Measurements from ENCODE around the gene TNNT3. TPM values are rescaled to one million over a fixed set of nuclear protein-coding genes. Genes with fewer than 3 reads are reported as not detected.

Gene TNNT3
- total RNA-seq, 1 experiment from 2014 or later, result 0.71 TPM

DNA sequence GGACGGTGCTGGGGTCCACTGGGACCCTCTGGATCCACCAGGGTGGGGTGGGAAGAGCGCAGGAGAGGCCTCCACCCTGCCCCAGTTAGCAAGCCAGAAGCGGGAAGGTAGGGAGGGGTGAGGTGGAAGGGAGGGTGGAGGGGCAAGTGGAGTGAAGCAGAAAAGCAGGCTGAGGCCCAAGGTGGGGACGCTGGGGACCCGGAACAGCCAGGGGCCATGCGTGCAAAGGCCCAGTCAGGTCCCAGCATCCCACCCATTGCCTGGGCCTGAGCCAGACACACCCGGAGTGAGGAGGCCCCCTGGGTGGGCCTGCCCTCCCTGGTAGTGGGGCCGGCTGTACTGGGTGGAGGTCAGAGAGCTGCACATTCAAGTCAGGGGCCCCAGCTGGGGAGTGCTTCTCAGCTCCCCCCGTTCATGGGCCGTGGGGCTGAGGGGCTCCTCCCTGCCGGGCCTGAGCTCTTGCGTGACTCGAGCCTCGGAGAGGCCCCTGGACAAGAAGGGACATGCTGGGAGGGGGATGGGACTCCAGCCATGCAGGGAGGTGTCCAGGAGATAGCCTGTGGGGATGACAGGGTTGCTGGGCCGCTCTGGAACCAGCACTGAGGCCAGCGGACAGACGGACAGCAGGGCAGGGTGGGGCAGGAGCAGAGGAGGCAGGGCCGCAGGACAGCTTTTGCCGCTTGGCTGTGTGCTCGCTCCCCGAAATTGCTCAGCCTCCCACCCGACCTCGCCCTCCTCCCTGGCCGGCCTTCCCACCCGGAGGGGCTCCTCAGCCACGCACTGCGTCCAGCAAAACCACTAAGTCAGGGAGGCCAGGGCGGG, 7.7 kb downstream of the TNNT3 start:
- POLR2A ChIA-PET, result no interaction called here
- H2AFZ ChIP-seq (ENCODE audit: low read depth, low read length, poor library complexity, severe bottlenecking), result no peak overlapping the region
- TF ChIP-seq, protein P1, sequence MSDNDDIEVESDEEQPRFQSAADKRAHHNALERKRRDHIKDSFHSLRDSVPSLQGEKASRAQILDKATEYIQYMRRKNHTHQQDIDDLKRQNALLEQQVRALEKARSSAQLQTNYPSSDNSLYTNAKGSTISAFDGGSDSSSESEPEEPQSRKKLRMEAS (IDR thresholded peaks at IDR 0.05), result no peak
- TF ChIP-seq CBX3 (IDR thresholded peaks at IDR 0.05; ENCODE audit: low read depth), result no peak
- TF ChIP-seq, protein P2, sequence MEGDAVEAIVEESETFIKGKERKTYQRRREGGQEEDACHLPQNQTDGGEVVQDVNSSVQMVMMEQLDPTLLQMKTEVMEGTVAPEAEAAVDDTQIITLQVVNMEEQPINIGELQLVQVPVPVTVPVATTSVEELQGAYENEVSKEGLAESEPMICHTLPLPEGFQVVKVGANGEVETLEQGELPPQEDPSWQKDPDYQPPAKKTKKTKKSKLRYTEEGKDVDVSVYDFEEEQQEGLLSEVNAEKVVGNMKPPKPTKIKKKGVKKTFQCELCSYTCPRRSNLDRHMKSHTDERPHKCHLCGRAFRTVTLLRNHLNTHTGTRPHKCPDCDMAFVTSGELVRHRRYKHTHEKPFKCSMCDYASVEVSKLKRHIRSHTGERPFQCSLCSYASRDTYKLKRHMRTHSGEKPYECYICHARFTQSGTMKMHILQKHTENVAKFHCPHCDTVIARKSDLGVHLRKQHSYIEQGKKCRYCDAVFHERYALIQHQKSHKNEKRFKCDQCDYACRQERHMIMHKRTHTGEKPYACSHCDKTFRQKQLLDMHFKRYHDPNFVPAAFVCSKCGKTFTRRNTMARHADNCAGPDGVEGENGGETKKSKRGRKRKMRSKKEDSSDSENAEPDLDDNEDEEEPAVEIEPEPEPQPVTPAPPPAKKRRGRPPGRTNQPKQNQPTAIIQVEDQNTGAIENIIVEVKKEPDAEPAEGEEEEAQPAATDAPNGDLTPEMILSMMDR (IDR thresholded peaks at IDR 0.05 in 2 of 3, conservative IDR thresholded peaks at IDR 0.05 in 1 of 3; ENCODE audit: borderline replicate concordance in 1 of 3, insufficient read depth in 1 of 3, low read depth in 2 of 3, low read length in 2 of 3), result no peak
- TF ChIP-seq, protein P3, sequence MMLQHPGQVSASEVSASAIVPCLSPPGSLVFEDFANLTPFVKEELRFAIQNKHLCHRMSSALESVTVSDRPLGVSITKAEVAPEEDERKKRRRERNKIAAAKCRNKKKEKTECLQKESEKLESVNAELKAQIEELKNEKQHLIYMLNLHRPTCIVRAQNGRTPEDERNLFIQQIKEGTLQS (IDR thresholded peaks at IDR 0.05), result no peak
- no peak for TF ChIP-seq ZFX (IDR thresholded peaks at IDR 0.05)
- TF ChIP-seq, protein P4, sequence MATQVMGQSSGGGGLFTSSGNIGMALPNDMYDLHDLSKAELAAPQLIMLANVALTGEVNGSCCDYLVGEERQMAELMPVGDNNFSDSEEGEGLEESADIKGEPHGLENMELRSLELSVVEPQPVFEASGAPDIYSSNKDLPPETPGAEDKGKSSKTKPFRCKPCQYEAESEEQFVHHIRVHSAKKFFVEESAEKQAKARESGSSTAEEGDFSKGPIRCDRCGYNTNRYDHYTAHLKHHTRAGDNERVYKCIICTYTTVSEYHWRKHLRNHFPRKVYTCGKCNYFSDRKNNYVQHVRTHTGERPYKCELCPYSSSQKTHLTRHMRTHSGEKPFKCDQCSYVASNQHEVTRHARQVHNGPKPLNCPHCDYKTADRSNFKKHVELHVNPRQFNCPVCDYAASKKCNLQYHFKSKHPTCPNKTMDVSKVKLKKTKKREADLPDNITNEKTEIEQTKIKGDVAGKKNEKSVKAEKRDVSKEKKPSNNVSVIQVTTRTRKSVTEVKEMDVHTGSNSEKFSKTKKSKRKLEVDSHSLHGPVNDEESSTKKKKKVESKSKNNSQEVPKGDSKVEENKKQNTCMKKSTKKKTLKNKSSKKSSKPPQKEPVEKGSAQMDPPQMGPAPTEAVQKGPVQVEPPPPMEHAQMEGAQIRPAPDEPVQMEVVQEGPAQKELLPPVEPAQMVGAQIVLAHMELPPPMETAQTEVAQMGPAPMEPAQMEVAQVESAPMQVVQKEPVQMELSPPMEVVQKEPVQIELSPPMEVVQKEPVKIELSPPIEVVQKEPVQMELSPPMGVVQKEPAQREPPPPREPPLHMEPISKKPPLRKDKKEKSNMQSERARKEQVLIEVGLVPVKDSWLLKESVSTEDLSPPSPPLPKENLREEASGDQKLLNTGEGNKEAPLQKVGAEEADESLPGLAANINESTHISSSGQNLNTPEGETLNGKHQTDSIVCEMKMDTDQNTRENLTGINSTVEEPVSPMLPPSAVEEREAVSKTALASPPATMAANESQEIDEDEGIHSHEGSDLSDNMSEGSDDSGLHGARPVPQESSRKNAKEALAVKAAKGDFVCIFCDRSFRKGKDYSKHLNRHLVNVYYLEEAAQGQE (IDR thresholded peaks at IDR 0.05; ENCODE audit: low read depth), result no peak
- TF ChIP-seq ZNF274 (IDR thresholded peaks at IDR 0.05; ENCODE audit: low read depth, low read length), result no peak
- TF ChIP-seq SP1 (IDR thresholded peaks at IDR 0.05; ENCODE audit: low read depth), result no peak
- ATAC-seq, result no peak
- no peak for DNase-seq (ENCODE audit: low read depth, low spot score)
- H3K79me2 ChIP-seq (ENCODE audit: insufficient read depth, low read length), result no peaks in the 10 kb centered on the region
- H3K36me3 ChIP-seq (ENCODE audit: control insufficient read depth in 1 of 2, insufficient read depth in 2 of 2, low read length in 2 of 2), result no peaks in the 10 kb centered on the region
- CTCF ChIA-PET, result no interaction called here
- intact Hi-C loops (cut with micrococcal nuclease), result no loop called here
- no peaks in the 10 kb centered on the region for H3K27me3 ChIP-seq (ENCODE audit: insufficient read depth, low read length)
- H3K9me2 ChIP-seq (ENCODE audit: insufficient read depth), result no peaks in the 10 kb centered on the region
- H3K4me2 ChIP-seq (ENCODE audit: low read length), result no peak overlapping the region
- H3K9ac ChIP-seq (ENCODE audit: low read length), result no peak overlapping the region
- no peak overlapping the region for H3K27ac ChIP-seq (ENCODE audit: low read depth, low read length)
- H4K20me1 ChIP-seq (ENCODE audit: insufficient read depth), result no peaks in the 10 kb centered on the region
- H3K4me3 ChIP-seq (replicated peaks in 1 of 2; ENCODE audit: low read depth in 1 of 2, low read length in 2 of 2), result no peak overlapping the region
- H3K4me1 ChIP-seq (ENCODE audit: control insufficient read depth in 1 of 2, insufficient read depth in 2 of 2, low read length in 2 of 2), result no peaks in the 10 kb centered on the region
- RAD21 ChIA-PET (ENCODE audit: low non-redundant PET in 1 of 2, low total read pairs in 2 of 2, uncharacterized antibody in 2 of 2, unreplicated experiment in 2 of 2), result no interaction called here
- no peaks in the 10 kb centered on the region for H3K9me3 ChIP-seq (ENCODE audit: control insufficient read depth in 1 of 2, insufficient read depth in 1 of 2, low read depth in 1 of 2, low read length in 2 of 2)
- no TSS peak for BruUV-seq (replicated peaks)
